ENCODE measurements around the gene RHOBTB3.

DNA sequence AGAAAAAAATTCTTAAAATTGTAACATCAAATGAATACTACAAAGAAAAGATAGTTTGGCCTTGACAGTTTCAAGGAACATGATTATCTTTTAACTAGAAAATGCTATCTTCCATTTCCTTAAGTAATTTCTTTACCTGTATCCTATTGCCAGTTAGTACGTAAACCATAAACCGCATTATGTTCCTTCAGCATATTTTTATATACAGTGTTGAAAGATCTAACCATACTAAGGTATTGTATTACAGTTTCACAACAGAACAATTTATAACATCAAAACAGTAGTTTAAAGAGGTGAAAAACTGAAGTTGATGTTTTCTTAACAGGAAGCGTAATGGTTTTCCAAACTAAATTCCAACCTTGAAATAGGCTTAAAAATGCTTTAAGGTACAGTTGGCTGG lies 46.3 kb downstream of the RHOBTB3 start:
- no peak for TF ChIP-seq ZFP30 (CRISPR knock-in tag; IDR thresholded peaks at IDR 0.05)
- TF ChIP-seq, protein P1, sequence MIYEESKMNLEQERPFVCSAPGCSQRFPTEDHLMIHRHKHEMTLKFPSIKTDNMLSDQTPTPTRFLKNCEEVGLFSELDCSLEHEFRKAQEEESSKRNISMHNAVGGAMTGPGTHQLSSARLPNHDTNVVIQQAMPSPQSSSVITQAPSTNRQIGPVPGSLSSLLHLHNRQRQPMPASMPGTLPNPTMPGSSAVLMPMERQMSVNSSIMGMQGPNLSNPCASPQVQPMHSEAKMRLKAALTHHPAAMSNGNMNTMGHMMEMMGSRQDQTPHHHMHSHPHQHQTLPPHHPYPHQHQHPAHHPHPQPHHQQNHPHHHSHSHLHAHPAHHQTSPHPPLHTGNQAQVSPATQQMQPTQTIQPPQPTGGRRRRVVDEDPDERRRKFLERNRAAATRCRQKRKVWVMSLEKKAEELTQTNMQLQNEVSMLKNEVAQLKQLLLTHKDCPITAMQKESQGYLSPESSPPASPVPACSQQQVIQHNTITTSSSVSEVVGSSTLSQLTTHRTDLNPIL (CRISPR knock-in tag; IDR thresholded peaks at IDR 0.05; ENCODE audit: low read depth), result no peak
- TF ChIP-seq POU6F1 (CRISPR knock-in tag; IDR thresholded peaks at IDR 0.05; ENCODE audit: borderline replicate concordance, low read depth), result no peak
- TF ChIP-seq PPARA (CRISPR knock-in tag; IDR thresholded peaks at IDR 0.05; ENCODE audit: borderline replicate concordance), result no peak
- TF ChIP-seq GLIS3 (CRISPR knock-in tag; IDR thresholded peaks at IDR 0.05), result no peak

Data from SK-N-SH treated with all-trans-retinoic acid at 6 μM for 48 hours (cell line).